PFSK-1 (cell line): Measurements from ENCODE around the gene SLC7A1.

Experiments used
- POLR2AphosphoS5 ChIP-seq: IDR thresholded peaks from 2 replicates; pipeline ENCODE4 v1.6.1; 2012; ENCODE audit warnings: low read depth, mild to moderate bottlenecking, control low read depth, low read length, moderate library complexity
- TF ChIP-seq, protein P1 (sequence below), 2 experiments: IDR thresholded peaks; 2 replicates each; pipeline versions ENCODE4 v1.6.1 to v1.8.0; 2011 to 2012; ENCODE audit warnings: low read depth in 2 of 2, low read length in 2 of 2, control low read depth in 1 of 2, inconsistent platforms in 1 of 2, mild to moderate bottlenecking in 1 of 2, moderate library complexity in 1 of 2; ENCODE audit not compliant: insufficient read depth in 1 of 2

DNA sequence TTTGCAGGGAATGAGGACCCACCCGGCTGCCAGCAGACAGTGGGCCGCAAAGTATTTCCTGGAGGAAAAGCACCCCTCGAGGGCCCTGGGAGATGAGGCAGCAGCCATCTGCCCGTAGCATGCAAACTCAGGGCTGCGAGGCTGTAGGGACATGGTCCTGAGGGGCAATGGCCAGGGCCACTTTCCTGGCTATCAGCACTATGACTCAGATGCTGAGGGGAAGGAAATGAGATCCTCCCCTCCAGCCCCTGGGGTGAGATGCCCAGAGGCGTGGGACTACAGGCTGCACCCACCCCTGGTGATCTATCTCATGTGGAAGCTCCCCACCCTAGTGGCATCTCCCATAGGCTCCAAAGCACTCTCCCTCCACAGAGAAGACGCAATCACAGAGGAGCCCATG, 80.1 kb downstream of the SLC7A1 start:
- no peak for TF ChIP-seq POLR2AphosphoS5
- TF ChIP-seq, protein P1, sequence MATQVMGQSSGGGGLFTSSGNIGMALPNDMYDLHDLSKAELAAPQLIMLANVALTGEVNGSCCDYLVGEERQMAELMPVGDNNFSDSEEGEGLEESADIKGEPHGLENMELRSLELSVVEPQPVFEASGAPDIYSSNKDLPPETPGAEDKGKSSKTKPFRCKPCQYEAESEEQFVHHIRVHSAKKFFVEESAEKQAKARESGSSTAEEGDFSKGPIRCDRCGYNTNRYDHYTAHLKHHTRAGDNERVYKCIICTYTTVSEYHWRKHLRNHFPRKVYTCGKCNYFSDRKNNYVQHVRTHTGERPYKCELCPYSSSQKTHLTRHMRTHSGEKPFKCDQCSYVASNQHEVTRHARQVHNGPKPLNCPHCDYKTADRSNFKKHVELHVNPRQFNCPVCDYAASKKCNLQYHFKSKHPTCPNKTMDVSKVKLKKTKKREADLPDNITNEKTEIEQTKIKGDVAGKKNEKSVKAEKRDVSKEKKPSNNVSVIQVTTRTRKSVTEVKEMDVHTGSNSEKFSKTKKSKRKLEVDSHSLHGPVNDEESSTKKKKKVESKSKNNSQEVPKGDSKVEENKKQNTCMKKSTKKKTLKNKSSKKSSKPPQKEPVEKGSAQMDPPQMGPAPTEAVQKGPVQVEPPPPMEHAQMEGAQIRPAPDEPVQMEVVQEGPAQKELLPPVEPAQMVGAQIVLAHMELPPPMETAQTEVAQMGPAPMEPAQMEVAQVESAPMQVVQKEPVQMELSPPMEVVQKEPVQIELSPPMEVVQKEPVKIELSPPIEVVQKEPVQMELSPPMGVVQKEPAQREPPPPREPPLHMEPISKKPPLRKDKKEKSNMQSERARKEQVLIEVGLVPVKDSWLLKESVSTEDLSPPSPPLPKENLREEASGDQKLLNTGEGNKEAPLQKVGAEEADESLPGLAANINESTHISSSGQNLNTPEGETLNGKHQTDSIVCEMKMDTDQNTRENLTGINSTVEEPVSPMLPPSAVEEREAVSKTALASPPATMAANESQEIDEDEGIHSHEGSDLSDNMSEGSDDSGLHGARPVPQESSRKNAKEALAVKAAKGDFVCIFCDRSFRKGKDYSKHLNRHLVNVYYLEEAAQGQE (IDR thresholded peaks at IDR 0.05; ENCODE audit: insufficient read depth in 1 of 2, low read depth in 2 of 2, low read length in 2 of 2), result no peak
